Gastrocnemius medialis (tissue), 4 donors: Measurements from ENCODE around the gene SUPT4H1. TPM values are rescaled to one million over a fixed set of nuclear protein-coding genes. Genes with fewer than 3 reads are reported as not detected.

Experiments used
- ATAC-seq, 2 donors: fragments of 150-250 bp; one replicate each; pipeline ENCODE4 v1.9.1; 2016
- DNase-seq, 2 donors: peaks; one replicate each; pipeline ENCODE4 v3.0.0-alpha.2; 2019
- H3K27ac ChIP-seq, 4 donors: fragments of 200-600 bp; sonication (generic); 1 replicate in 1 of 4; 2 replicates in 3 of 4; pipeline ENCODE4 v1.5.1; 2016 to 2018; ENCODE audit warnings: mild to moderate bottlenecking in 2 of 4, moderate library complexity in 1 of 4
- H3K27me3 ChIP-seq, 3 donors: fragments of 200-600 bp; sonication (generic) in 2 of 3; 1 replicate in 1 of 3; 2 replicates in 2 of 3; pipeline versions ENCODE4 v1.5.1 to v1.6.0; 2016 to 2019; ENCODE audit warnings: mild to moderate bottlenecking in 1 of 3, moderate library complexity in 1 of 3
- H3K36me3 ChIP-seq, 2 donors: fragments of 200-600 bp; sonication (generic) in 1 of 2; one replicate each; pipeline ENCODE4 v1.5.1; 2017 to 2018
- H3K4me1 ChIP-seq, 2 donors: fragments of 200-600 bp; sonication (generic) in 1 of 2; one replicate each; pipeline ENCODE4 v1.5.1; 2016 to 2017; ENCODE audit warnings: mild to moderate bottlenecking in 2 of 2
- H3K4me3 ChIP-seq, 4 donors: fragments of 200-600 bp; sonication (generic) in 3 of 4; 1 replicate in 1 of 4; 2 replicates in 3 of 4; pipeline ENCODE4 v1.5.1; 2016 to 2019; ENCODE audit warnings: mild to moderate bottlenecking in 2 of 4
- H3K9me3 ChIP-seq, 3 donors: fragments of 200-600 bp; sonication (generic) in 2 of 3; 1 replicate in 1 of 3; 2 replicates in 2 of 3; pipeline ENCODE4 v1.5.1; 2016 to 2019
- CTCF ChIP-seq, 5 experiments: fragments of 450-650 bp in 3 of 5; fragments of 200-600 bp in 2 of 5; sonication (generic) in 2 of 5; IDR thresholded peaks in 4 of 5; conservative IDR thresholded peaks in 1 of 5; 1 replicate in 4 of 5; 2 replicates in 1 of 5; pipeline ENCODE4 v1.5.1; 2016 to 2019; ENCODE audit warnings: antibody characterized with exemption in 5 of 5, mild to moderate bottlenecking in 3 of 5, moderate library complexity in 3 of 5
- POLR2A ChIP-seq, 2 donors: fragments of 450-650 bp; IDR thresholded peaks; one replicate each; pipeline ENCODE4 v1.6.1; 2017; ENCODE audit warnings: antibody characterized with exemption in 2 of 2, mild to moderate bottlenecking in 2 of 2, moderate library complexity in 2 of 2
- in situ Hi-C, 4 donors: fragments of 200-750 bp; cut with MboI; loops; one replicate each; pipeline versions ENCODE4 v1.15.0 to v1.8.0; 2017; ENCODE audit warnings: low sequenced_read_pairs in 4 of 4
- intact Hi-C: fragments of 100-400 bp; cut with DNase I; formaldehyde crosslinking; loops from one replicate; pipeline ENCODE4 v1.15.1; 2023; ENCODE audit warnings: low total_unique reads
- total RNA-seq, 4 donors: library from RNA; depleted of rRNA; stranded (reverse); fragments of >200 nt; gene quantifications; one replicate each; pipeline versions ENCODE4 v1.1.0 to v1.2.3, GENCODE V29; 2016

The SUPT4H1 gene
- total RNA-seq, 4 donors from 2014 or later, result 39.6 to 49.0 (median 41.1) TPM

DNA sequence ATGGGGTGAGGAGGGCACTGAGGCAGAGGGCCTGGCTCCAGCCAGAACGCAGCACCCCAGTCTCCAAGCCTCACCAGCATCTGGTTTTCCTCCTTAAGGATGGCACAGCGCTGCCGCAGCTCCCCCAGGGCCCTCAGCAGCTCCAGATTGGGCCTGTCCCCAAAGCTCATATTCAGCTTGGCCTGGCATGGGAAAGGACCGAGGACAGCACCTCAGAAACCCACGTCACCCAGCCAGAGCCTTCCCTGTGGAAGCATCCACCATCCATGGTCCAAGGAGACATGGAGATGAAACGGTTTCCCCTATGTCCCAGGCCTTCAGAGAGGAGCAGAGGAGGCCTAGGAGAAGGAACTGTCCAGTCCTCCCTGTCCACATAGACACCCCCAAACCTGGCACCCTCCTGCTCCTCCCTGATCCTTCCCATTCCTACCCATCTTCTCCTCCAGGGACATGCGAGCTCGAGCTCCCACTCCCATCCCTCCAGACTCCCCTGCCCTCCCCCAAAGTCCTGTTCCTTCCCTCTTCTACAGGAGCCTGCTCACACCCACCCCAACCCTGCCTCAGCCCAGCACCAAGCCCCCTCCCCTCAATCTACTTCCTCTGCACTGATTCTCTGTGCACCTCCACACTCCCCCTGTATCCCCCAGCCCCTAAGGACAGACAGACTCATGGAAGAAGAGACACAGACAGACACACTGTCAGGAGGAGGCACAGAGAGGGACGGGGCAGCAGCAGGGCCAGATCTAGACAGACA, 25.2 kb downstream of the SUPT4H1 start:
- ATAC-seq (no peak), DNase-seq (no peak)
- H3K27ac ChIP-seq, result no peak overlapping the region
- no peaks in the 10 kb centered on the region for H3K9me3 ChIP-seq
- no peak overlapping the region for H3K4me3 ChIP-seq
- intact Hi-C loops, result no loop called here
- TF ChIP-seq POLR2A (IDR thresholded peaks at IDR 0.05) (no peak), CTCF (IDR thresholded peaks at IDR 0.05 in 4 of 5, conservative IDR thresholded peaks at IDR 0.05 in 1 of 5) (no peak)
- H3K36me3 ChIP-seq, result no peaks in the 10 kb centered on the region
- H3K4me1 ChIP-seq, result peaks cover 0 to 6% of the 10 kb centered on the region in 2 donors
- in situ Hi-C loops, result no loop called here
- H3K27me3 ChIP-seq, result peaks cover 3 to 17% (median 7%) of the 10 kb centered on the region in 3 donors

GRCh38 chr17:58325976-58326468, 26.0 kb downstream of the SUPT4H1 start:
- intact Hi-C loops (no loop called here), in situ Hi-C loops (no loop called here)
- DNase-seq (no peak), ATAC-seq (no peak)
- H3K4me1 ChIP-seq, result peaks cover 0 to 6% of the 10 kb centered on the region in 2 donors
- H3K9me3 ChIP-seq, result no peaks in the 10 kb centered on the region
- no peaks in the 10 kb centered on the region for H3K36me3 ChIP-seq
- TF ChIP-seq POLR2A (IDR thresholded peaks at IDR 0.05) (no peak), CTCF (IDR thresholded peaks at IDR 0.05 in 4 of 5, conservative IDR thresholded peaks at IDR 0.05 in 1 of 5) (no peak)
- H3K4me3 ChIP-seq, result no peak overlapping the region
- H3K27me3 ChIP-seq, result peaks cover 3 to 17% (median 7%) of the 10 kb centered on the region in 3 donors
- H3K27ac ChIP-seq, result no peak overlapping the region

GRCh38 chr17:58325289-58325726, 26.7 kb downstream of the SUPT4H1 start:
- in situ Hi-C loops (no loop called here), intact Hi-C loops (no loop called here)
- DNase-seq (no peak), ATAC-seq (no peak)
- H3K9me3 ChIP-seq, result no peaks in the 10 kb centered on the region
- H3K36me3 ChIP-seq, result no peaks in the 10 kb centered on the region
- H3K4me3 ChIP-seq, result peak overlapping the region in 2 of 4 donors; percentile 66 to 77
- peaks cover 0 to 6% of the 10 kb centered on the region in 2 donors for H3K4me1 ChIP-seq
- H3K27me3 ChIP-seq, result peaks cover 3 to 17% (median 7%) of the 10 kb centered on the region in 3 donors
- TF ChIP-seq POLR2A (IDR thresholded peaks at IDR 0.05), result no peak
- no peak for TF ChIP-seq CTCF (IDR thresholded peaks at IDR 0.05 in 4 of 5, conservative IDR thresholded peaks at IDR 0.05 in 1 of 5)
- no peak overlapping the region for H3K27ac ChIP-seq

DNA sequence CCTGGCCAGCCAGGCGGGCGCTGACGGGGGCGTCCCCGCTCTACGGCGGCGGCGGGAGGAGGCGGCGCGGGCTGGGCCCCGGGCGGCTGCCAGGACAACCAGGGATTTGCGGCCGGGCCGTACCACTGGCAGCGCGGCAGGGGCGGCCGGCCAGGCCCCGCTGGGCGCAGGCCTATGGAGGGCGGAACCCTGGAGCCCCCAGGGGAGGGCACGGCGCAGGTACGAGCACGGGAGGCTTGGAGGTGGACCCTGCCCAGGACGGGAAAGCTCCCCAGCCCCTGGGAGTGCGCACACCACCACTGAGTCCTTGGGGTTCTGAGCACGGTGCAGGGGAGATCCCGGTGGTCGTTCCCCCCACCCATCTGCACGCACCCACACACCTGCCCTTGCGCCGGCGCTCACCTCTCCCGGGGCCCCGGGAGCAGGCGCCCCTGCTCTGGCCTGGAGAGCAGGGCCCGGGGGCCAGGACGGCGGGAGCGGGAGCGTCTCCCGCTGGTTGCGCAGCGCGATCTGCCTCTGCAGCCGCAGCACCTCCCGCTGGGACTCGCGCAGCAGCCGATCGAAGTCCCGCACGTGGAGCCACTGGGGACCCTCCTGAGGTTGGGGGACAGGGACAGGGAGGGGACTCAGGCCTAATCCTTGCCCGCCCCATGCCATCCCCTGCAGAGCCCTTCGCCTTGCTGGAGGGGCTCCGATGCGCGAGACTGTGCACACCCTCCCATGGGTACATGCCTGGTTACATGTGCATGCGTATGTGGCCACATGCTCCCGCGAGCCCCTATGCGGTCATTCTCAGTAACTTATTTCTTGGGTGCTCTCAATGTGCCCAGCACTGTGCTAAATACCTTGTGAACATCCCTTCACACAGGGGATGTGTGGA, 27.4 kb downstream of the SUPT4H1 start:
- peak overlapping the region in 2 of 4 donors; percentile 44 to 58 for H3K27ac ChIP-seq
- in situ Hi-C loops (loop anchor here in 1 of 4 donors (25.0 kb wide), 1 partner anchor 88 kb away; the partner anchor contains the start of gene RNF43), intact Hi-C loops (no loop called here)
- H3K27me3 ChIP-seq, result peaks cover 2 to 16% (median 7%) of the 10 kb centered on the region in 3 donors
- H3K4me3 ChIP-seq, result peak overlapping the region; percentile 60 to 77 (median 70)
- no peaks in the 10 kb centered on the region for H3K36me3 ChIP-seq
- no peaks in the 10 kb centered on the region for H3K9me3 ChIP-seq
- DNase-seq (no peak), ATAC-seq (peak; percentile 35 to 70)
- TF ChIP-seq CTCF (IDR thresholded peaks at IDR 0.05 in 4 of 5, conservative IDR thresholded peaks at IDR 0.05 in 1 of 5), result no peak
- no peak for TF ChIP-seq POLR2A (IDR thresholded peaks at IDR 0.05)
- H3K4me1 ChIP-seq, result peaks cover 0 to 6% of the 10 kb centered on the region in 2 donors
